DOHH2 (cell line): ENCODE data around the gene DNAAF5.

Experiments used
- EZH2phosphoT487 ChIP-seq: fragments of 200-600 bp; sonication (generic); IDR thresholded peaks from 2 replicates; pipeline ENCODE4 v1.6.1; 2017; ENCODE audit warnings: borderline replicate concordance, mild to moderate bottlenecking, antibody characterized with exemption, low read length, moderate library complexity, mixed read lengths
- TF ChIP-seq, protein P1 (sequence below): fragments of 200-600 bp; sonication (generic); IDR thresholded peaks from one replicate; pipeline ENCODE4 v1.5.1; 2014; ENCODE audit warnings: antibody characterized with exemption, mild to moderate bottlenecking, low read depth, low read length; ENCODE audit not compliant: poor library complexity, severe bottlenecking

DNA sequence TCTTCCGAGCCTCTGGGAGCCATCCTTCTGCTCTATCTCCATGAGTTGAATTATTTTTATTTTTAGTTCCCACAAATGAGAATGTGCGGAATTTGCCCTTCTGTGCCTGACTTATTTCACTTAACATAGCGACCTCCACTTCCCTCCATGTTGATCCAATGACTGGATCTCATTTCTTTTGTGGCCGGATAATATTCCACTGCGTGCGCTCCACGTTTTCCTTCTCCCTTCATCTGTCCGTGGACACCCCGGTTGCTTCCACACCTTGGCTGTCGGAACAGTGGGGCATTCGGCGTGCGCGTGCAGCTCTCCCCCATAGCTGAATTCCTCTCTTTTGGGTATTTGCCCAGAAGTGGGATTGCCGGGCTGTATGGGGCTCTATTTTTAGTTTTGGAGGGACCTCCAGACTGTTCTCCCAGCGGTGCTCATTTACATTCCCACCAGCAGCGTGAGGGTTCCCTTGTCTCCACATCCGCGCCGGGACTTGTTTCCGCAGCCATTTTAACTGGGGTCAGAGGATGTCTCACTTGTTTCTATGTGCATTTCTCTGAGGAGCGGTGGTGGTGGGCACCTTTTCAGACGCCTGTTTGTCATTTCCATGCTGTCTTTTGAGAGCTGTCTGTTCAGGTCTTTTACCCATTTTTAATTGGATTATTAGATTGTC is 54.8 kb downstream of the DNAAF5 start:
- TF ChIP-seq, protein P1, sequence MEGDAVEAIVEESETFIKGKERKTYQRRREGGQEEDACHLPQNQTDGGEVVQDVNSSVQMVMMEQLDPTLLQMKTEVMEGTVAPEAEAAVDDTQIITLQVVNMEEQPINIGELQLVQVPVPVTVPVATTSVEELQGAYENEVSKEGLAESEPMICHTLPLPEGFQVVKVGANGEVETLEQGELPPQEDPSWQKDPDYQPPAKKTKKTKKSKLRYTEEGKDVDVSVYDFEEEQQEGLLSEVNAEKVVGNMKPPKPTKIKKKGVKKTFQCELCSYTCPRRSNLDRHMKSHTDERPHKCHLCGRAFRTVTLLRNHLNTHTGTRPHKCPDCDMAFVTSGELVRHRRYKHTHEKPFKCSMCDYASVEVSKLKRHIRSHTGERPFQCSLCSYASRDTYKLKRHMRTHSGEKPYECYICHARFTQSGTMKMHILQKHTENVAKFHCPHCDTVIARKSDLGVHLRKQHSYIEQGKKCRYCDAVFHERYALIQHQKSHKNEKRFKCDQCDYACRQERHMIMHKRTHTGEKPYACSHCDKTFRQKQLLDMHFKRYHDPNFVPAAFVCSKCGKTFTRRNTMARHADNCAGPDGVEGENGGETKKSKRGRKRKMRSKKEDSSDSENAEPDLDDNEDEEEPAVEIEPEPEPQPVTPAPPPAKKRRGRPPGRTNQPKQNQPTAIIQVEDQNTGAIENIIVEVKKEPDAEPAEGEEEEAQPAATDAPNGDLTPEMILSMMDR: no peak
- no peak for TF ChIP-seq EZH2phosphoT487
